ENCODE results near the gene OR2T10.
"Not testable (repeated sequence)": the region's sequence is repeated elsewhere in the genome, so short reads cannot be mapped to it uniquely, and the experiment has no call there.

OR2T10 gene

GRCh38 chr1:248621770-248622169 is 24.3 kb upstream of the OR2T10 start:
- TF ChIP-seq POLR2A (IDR thresholded peaks at IDR 0.05; ENCODE audit: low read depth, low read length): no peak
- FAIRE-seq (no peak), DNase-seq (ENCODE audit: insufficient read length, low spot score) (no peak)

- DNase-seq (ENCODE audit: insufficient read length, low spot score) (no peak), FAIRE-seq (no peak)
- TF ChIP-seq POLR2A (IDR thresholded peaks at IDR 0.05; ENCODE audit: low read depth, low read length): no peak
Measured at GRCh38 chr1:248618878-248619277, 21.4 kb upstream of the OR2T10 start.

GRCh38 chr1:248618119-248618518 is 20.6 kb upstream of the OR2T10 start:
- no peak for TF ChIP-seq POLR2A (IDR thresholded peaks at IDR 0.05; ENCODE audit: low read depth, low read length)
- no peak for FAIRE-seq
- DNase-seq (ENCODE audit: insufficient read length, low spot score): no peak

GRCh38 chr1:248613742-248614141 is 16.2 kb upstream of the OR2T10 start:
- FAIRE-seq (no peak), DNase-seq (ENCODE audit: insufficient read length, low spot score) (no peak)
- TF ChIP-seq POLR2A (IDR thresholded peaks at IDR 0.05; ENCODE audit: low read depth, low read length): no peak

GRCh38 chr1:248611883-248612414 is 14.4 kb upstream of the OR2T10 start:
- no peak for TF ChIP-seq POLR2A (IDR thresholded peaks at IDR 0.05; ENCODE audit: low read depth, low read length)
- DNase-seq (ENCODE audit: insufficient read length, low spot score) (no peak), FAIRE-seq (no peak)

- no peak for DNase-seq (ENCODE audit: insufficient read length, low spot score)
- FAIRE-seq: no peak
- no peak for TF ChIP-seq POLR2A (IDR thresholded peaks at IDR 0.05; ENCODE audit: low read depth, low read length)
Measured at GRCh38 chr1:248610301-248610700, 12.8 kb upstream of the OR2T10 start.

- DNase-seq (ENCODE audit: insufficient read length, low spot score): no peak
- no peak for FAIRE-seq
- TF ChIP-seq POLR2A (IDR thresholded peaks at IDR 0.05; ENCODE audit: low read depth, low read length): no peak
Measured at GRCh38 chr1:248599396-248599795, 1.9 kb upstream of the OR2T10 start.

- DNase-seq (ENCODE audit: insufficient read length, low spot score) (no peak), FAIRE-seq (no peak)
- no peak for TF ChIP-seq POLR2A (IDR thresholded peaks at IDR 0.05; ENCODE audit: low read depth, low read length)
Measured at GRCh38 chr1:248596615-248597014, 885 bp downstream of the OR2T10 start.

- no peak for TF ChIP-seq POLR2A (IDR thresholded peaks at IDR 0.05; ENCODE audit: low read depth, low read length)
- DNase-seq (ENCODE audit: insufficient read length, low spot score): no peak
- FAIRE-seq: no peak
Measured at GRCh38 chr1:248593226-248593625, 4.3 kb downstream of the OR2T10 start.

- DNase-seq (ENCODE audit: insufficient read length, low spot score) (no peak), FAIRE-seq (no peak)
- TF ChIP-seq POLR2A (IDR thresholded peaks at IDR 0.05; ENCODE audit: low read depth, low read length): no peak
Measured at GRCh38 chr1:248592655-248593054, 4.8 kb downstream of the OR2T10 start.

- no peak for FAIRE-seq
- TF ChIP-seq POLR2A (IDR thresholded peaks at IDR 0.05; ENCODE audit: low read depth, low read length): no peak
Measured at GRCh38 chr1:248590055-248590454, 7.4 kb downstream of the OR2T10 start.

GRCh38 chr1:248589334-248589733 is 8.2 kb downstream of the OR2T10 start:
- FAIRE-seq (no peak), DNase-seq (ENCODE audit: insufficient read length, low spot score) (no peak)
- TF ChIP-seq POLR2A (IDR thresholded peaks at IDR 0.05; ENCODE audit: low read depth, low read length): no peak

More at GRCh38 chr1:248590055-248590454, 7.4 kb downstream of the OR2T10 start:
- DNase-seq (ENCODE audit: insufficient read length, low spot score): no peak

GRCh38 chr1:248585266-248585665 is 12.2 kb downstream of the OR2T10 start:
- no peak for TF ChIP-seq POLR2A (IDR thresholded peaks at IDR 0.05; ENCODE audit: low read depth, low read length)
- FAIRE-seq (no peak), DNase-seq (ENCODE audit: insufficient read length, low spot score) (no peak)

- DNase-seq (ENCODE audit: insufficient read length, low spot score) (no peak), FAIRE-seq (no peak)
- no peak for TF ChIP-seq POLR2A (IDR thresholded peaks at IDR 0.05; ENCODE audit: low read depth, low read length)
Measured at GRCh38 chr1:248576260-248576980, 21.1 kb downstream of the OR2T10 start.

- FAIRE-seq; DNase-seq (ENCODE audit: insufficient read length, low spot score): not testable (repeated sequence)
Measured at GRCh38 chr1:248574657-248575056, 22.8 kb downstream of the OR2T10 start, which contains the start of gene OR2T34. OR2T34 (minus strand) TSS chr1:248574757; CDS start chr1:248574757, 0 bp downstream.

- not testable (repeated sequence) for FAIRE-seq; DNase-seq (ENCODE audit: insufficient read length, low spot score)
Measured at GRCh38 chr1:248573856-248574255, 23.6 kb downstream of the OR2T10 start.

- DNase-seq (ENCODE audit: insufficient read length, low spot score); FAIRE-seq: not testable (repeated sequence)
Measured at GRCh38 chr1:248572049-248572448, 25.5 kb downstream of the OR2T10 start.

GRCh38 chr1:248570811-248571210 is 26.7 kb downstream of the OR2T10 start:
- not testable (repeated sequence) for DNase-seq (ENCODE audit: insufficient read length, low spot score); FAIRE-seq

GRCh38 chr1:248569049-248569448 is 28.5 kb downstream of the OR2T10 start:
- not testable (repeated sequence) for DNase-seq (ENCODE audit: insufficient read length, low spot score); FAIRE-seq
